CD4-positive, alpha-beta T cell treated with Interleukin-4 for 4 hours (primary cell): ENCODE data around the gene ZBTB22.
"Not testable (repeated sequence)": the region's sequence is repeated elsewhere in the genome, so short reads cannot be mapped to it uniquely, and the experiment has no call there.

Source experiments
- DNase-seq: peaks from one replicate; pipeline ENCODE4 v3.0.0-alpha.2; 2020

ZBTB22 gene

GRCh38 chr6:33278810-33279209, 38.7 kb downstream of the ZBTB22 start:
- DNase-seq = no peak

GRCh38 chr6:33278392-33278741, 39.2 kb downstream of the ZBTB22 start:
- no peak for DNase-seq

GRCh38 chr6:33277663-33278391, 39.7 kb downstream of the ZBTB22 start:
- peak; percentile 30 for DNase-seq

- DNase-seq = peak; percentile 75
Observed at GRCh38 chr6:33276864-33277662, 40.5 kb downstream of the ZBTB22 start, which contains the start of gene B3GALT4. Gene B3GALT4 (plus strand): TSS chr6:33277123. CDS start chr6:33277420, 297 bp downstream.

- DNase-seq = no peak
Observed at GRCh38 chr6:33276581-33276863, 41.0 kb downstream of the ZBTB22 start.

- DNase-seq = not testable (repeated sequence)
Observed at GRCh38 chr6:33275795-33276580, 41.6 kb downstream of the ZBTB22 start.

- DNase-seq = no peak
Observed at GRCh38 chr6:33273924-33274902, 43.3 kb downstream of the ZBTB22 start.

- DNase-seq = no peak
Observed at GRCh38 chr6:33273129-33273923, 44.2 kb downstream of the ZBTB22 start.

GRCh38 chr6:33272275-33273128, 45.0 kb downstream of the ZBTB22 start:
- DNase-seq = no peak

- DNase-seq = peak; percentile 98
Observed at GRCh38 chr6:33271468-33272274, 45.9 kb downstream of the ZBTB22 start, which contains the start of the genes RPS18 and VPS52. Gene RPS18 (plus strand): TSS chr6:33272075. CDS start chr6:33272120, 45 bp downstream. Gene VPS52 (minus strand): TSS chr6:33271876. CDS start chr6:33271675, 201 bp downstream.

- no peak for DNase-seq
Observed at GRCh38 chr6:33271117-33271467, 46.5 kb downstream of the ZBTB22 start.
